CD4-positive, alpha-beta memory T cell (primary cell): ENCODE data around the gene SDF4. TPM values are rescaled to one million over a fixed set of nuclear protein-coding genes. Genes with fewer than 3 reads are reported as not detected.

Source experiments
- CTCF ChIA-PET: fragments of 350-600 bp; sonication (Branson Sonifier 250); formaldehyde crosslinking; loops from one replicate; lab custom pipeline; 2021; ENCODE audit warnings: inconsistent platforms; ENCODE audit not compliant: partially characterized antibody; lab: Charles Lee
- POLR2A ChIA-PET: fragments of 350-600 bp; sonication (Branson Sonifier 250); formaldehyde crosslinking; loops from one replicate; lab custom pipeline; 2021; ENCODE audit not compliant: partially characterized antibody; lab: Charles Lee
- DNase-seq, 5 donors: peaks; one replicate each; pipeline versions ENCODE4 v3.0.0 to v3.0.0-alpha.2; 2020 to 2022; ENCODE audit warnings: mixed read lengths in 1 of 5
- H3K27ac ChIP-seq: one replicate; pipeline ENCODE4 v1.7.0; 2013; ENCODE audit warnings: low read depth, low read length
- H3K27me3 ChIP-seq: 2 replicates; pipeline ENCODE4 v1.7.0; 2013; ENCODE audit warnings: mild to moderate bottlenecking, low read length, moderate library complexity; ENCODE audit not compliant: insufficient read depth
- H3K36me3 ChIP-seq: 2 replicates; pipeline ENCODE4 v1.7.0; 2013; ENCODE audit warnings: mild to moderate bottlenecking, low read length, moderate library complexity; ENCODE audit not compliant: insufficient read depth
- H3K4me1 ChIP-seq: 2 replicates; pipeline ENCODE4 v1.7.0; 2013; ENCODE audit warnings: mild to moderate bottlenecking, low read length, moderate library complexity; ENCODE audit not compliant: insufficient read depth
- H3K4me3 ChIP-seq, 2 donors: one replicate each; pipeline ENCODE4 v1.7.0; 2013; ENCODE audit warnings: low read length in 2 of 2, mild to moderate bottlenecking in 1 of 2
- H3K9me3 ChIP-seq, 2 donors: one replicate each; pipeline ENCODE4 v1.7.0; 2013; ENCODE audit warnings: low read length in 2 of 2, control low read depth in 1 of 2; ENCODE audit not compliant: control insufficient read depth in 1 of 2
- H3K27ac Mint-ChIP-seq, 7 donors: one replicate each; pipeline ENCODE4 v1.8.0; 2020 to 2021; ENCODE audit warnings: mixed read lengths in 7 of 7, mild to moderate bottlenecking in 6 of 7, inconsistent platforms in 3 of 7, moderate library complexity in 3 of 7
- H3K27me3 Mint-ChIP-seq, 2 donors: one replicate each; pipeline ENCODE4 v1.8.0; 2020 to 2021; ENCODE audit warnings: mixed read lengths in 2 of 2
- H3K36me3 Mint-ChIP-seq, 2 donors: one replicate each; pipeline ENCODE4 v1.8.0; 2020 to 2021; ENCODE audit warnings: mixed read lengths in 2 of 2, inconsistent platforms in 1 of 2, mild to moderate bottlenecking in 1 of 2
- H3K4me1 Mint-ChIP-seq, 4 donors: one replicate each; pipeline ENCODE4 v1.8.0; 2020 to 2021; ENCODE audit warnings: mixed read lengths in 4 of 4, mild to moderate bottlenecking in 1 of 4
- H3K4me3 Mint-ChIP-seq, 8 donors: one replicate each; pipeline ENCODE4 v1.8.0; 2020 to 2021; ENCODE audit warnings: mixed read lengths in 8 of 8, mild to moderate bottlenecking in 7 of 8, moderate library complexity in 6 of 8, inconsistent platforms in 3 of 8
- H3K9me3 Mint-ChIP-seq, 8 donors: one replicate each; pipeline ENCODE4 v1.8.0; 2020 to 2021; ENCODE audit warnings: mixed read lengths in 8 of 8, mild to moderate bottlenecking in 5 of 8, inconsistent platforms in 3 of 8, moderate library complexity in 1 of 8
- intact Hi-C: fragments of 100-400 bp; cut with micrococcal nuclease; formaldehyde crosslinking; loops from one replicate; pipeline ENCODE4 v1.15.1; 2023
- polyA plus RNA-seq, 2 donors: library from polyadenylated mRNA; unstranded; fragments of 300-500 nt; fragmentation: Illumina TruSeq; gene quantifications; one replicate each; pipeline ENCODE4 v1.2.3, GENCODE V29; 2021
- total RNA-seq, 2 experiments: library from RNA; stranded (reverse); gene quantifications; one replicate each; pipeline ENCODE4 v1.2.3, GENCODE V29; 2021

Gene SDF4
- total and polyA plus RNA-seq, 4 experiments from 2014 or later = 97.4 to 138 (median 116) TPM

GRCh38 chr1:1233567-1233892, 1.7 kb upstream of the SDF4 start:
- Mint-ChIP-seq H3K36me3 (peaks cover 5 to 27% of the 10 kb centered on the region in 2 donors), H3K9me3 (peaks cover 0 to 4% (median 0%) of the 10 kb centered on the region in 8 donors), H3K4me1 (peaks cover 15 to 48% (median 30%) of the 10 kb centered on the region in 4 donors), H3K4me3 (peak overlapping the region; percentile 65 to 85 (median 78)), H3K27ac (peak overlapping the region in 6 of 7 donors; percentile 47 to 88 (median 74)), H3K27me3 (no peaks in the 10 kb centered on the region)
- CTCF ChIA-PET = interaction anchor here (1.0 kb wide), 1 partner anchor 111 kb away, joined by 3 read pairs; no protein-coding TSS in a partner anchor
- Histone ChIP-seq H3K27me3 (no peaks in the 10 kb centered on the region), H3K36me3 (peaks cover 7% of the 10 kb centered on the region), H3K27ac (no peak overlapping the region), H3K4me3 (no peak overlapping the region), H3K4me1 (peaks cover 39% of the 10 kb centered on the region), H3K9me3 (no peaks in the 10 kb centered on the region)
- DNase-seq = no peak
- intact Hi-C loops = loop anchor here (5.0 kb wide), 1 partner anchor 96 kb away; no protein-coding TSS in a partner anchor
- POLR2A ChIA-PET = interaction anchor here (1.5 kb wide), 1 partner anchor 166 kb away, joined by 3 read pairs; the partner anchor contains the start of gene CCNL2

GRCh38 chr1:1232796-1233566, 1.2 kb upstream of the SDF4 start:
- Histone ChIP-seq H3K27me3 (no peaks in the 10 kb centered on the region), H3K36me3 (peaks cover 12% of the 10 kb centered on the region), H3K4me1 (peaks cover 39% of the 10 kb centered on the region), H3K9me3 (no peaks in the 10 kb centered on the region), H3K27ac (no peak overlapping the region), H3K4me3 (no peak overlapping the region)
- Mint-ChIP-seq H3K27me3 (no peaks in the 10 kb centered on the region), H3K9me3 (peaks cover 0 to 4% (median 0%) of the 10 kb centered on the region in 8 donors), H3K4me3 (peak overlapping the region; percentile 65 to 85 (median 78)), H3K27ac (peak overlapping the region; percentile 47 to 88 (median 71)), H3K36me3 (peaks cover 5 to 27% of the 10 kb centered on the region in 2 donors), H3K4me1 (peaks cover 15 to 49% (median 30%) of the 10 kb centered on the region in 4 donors)
- intact Hi-C loops = loop anchor here (1.0 to 5.0 kb wide), 3 partner anchors 40 to 96 kb away; partner anchors contain the start of genes PUSL1 and UBE2J2
- CTCF ChIA-PET = no interaction called here
- no peak for DNase-seq
- POLR2A ChIA-PET = interaction anchor here (1.1 to 2.4 kb wide), 5 partner anchors 16 to 166 kb away, joined by 3 to 19 read pairs (median 3); partner anchors contain the start of genes CCNL2 and TNFRSF18

GRCh38 chr1:1232208-1232795, 501 bp upstream of the SDF4 start, which contains the start of gene B3GALT6:
Gene B3GALT6, plus strand, starts transcription at chr1:1232237. Its CDS starts 42 bp downstream, at chr1:1232279.
- ChIA-PET CTCF (no interaction called here), POLR2A (interaction anchor here (0.6 to 2.4 kb wide), 11 partner anchors 15 to 167 kb away, joined by 3 to 19 read pairs (median 4); partner anchors contain the start of genes AURKAIP1, CCNL2, TNFRSF18 and UBE2J2)
- peaks cover 39% of the 10 kb centered on the region for H3K4me1 ChIP-seq
- Mint-ChIP-seq H3K36me3 (peaks cover 5 to 27% of the 10 kb centered on the region in 2 donors), H3K4me3 (peak within 1 kb of the TSS; percentile 93 to 96 (median 94)), H3K27ac (peak within 1 kb of the TSS; percentile 92 to 96 (median 95)), H3K27me3 (no peaks in the 10 kb centered on the region), H3K9me3 (peaks cover 0 to 4% (median 0%) of the 10 kb centered on the region in 8 donors), H3K4me1 (peaks cover 15 to 49% (median 30%) of the 10 kb centered on the region in 4 donors)
- DNase-seq = no peak
- H3K27ac ChIP-seq = peak within 1 kb of the TSS; percentile 96
- no peaks in the 10 kb centered on the region for H3K27me3 ChIP-seq
- intact Hi-C loops = loop anchor here (1.0 to 5.0 kb wide), 3 partner anchors 41 to 95 kb away; partner anchors contain the start of genes PUSL1 and UBE2J2
- peaks cover 17% of the 10 kb centered on the region for H3K36me3 ChIP-seq
- H3K4me3 ChIP-seq = peak within 1 kb of the TSS; percentile 67 to 92
- H3K9me3 ChIP-seq = no peaks in the 10 kb centered on the region

GRCh38 chr1:1230656-1231399, 973 bp downstream of the SDF4 start:
- Histone ChIP-seq H3K9me3 (no peaks in the 10 kb centered on the region), H3K27ac (peak overlapping the region; percentile 96), H3K27me3 (no peaks in the 10 kb centered on the region), H3K4me1 (peaks cover 39% of the 10 kb centered on the region), H3K4me3 (peak overlapping the region; percentile 67 to 92), H3K36me3 (peaks cover 23% of the 10 kb centered on the region)
- peaks cover 0 to 4% (median 0%) of the 10 kb centered on the region in 8 donors for H3K9me3 Mint-ChIP-seq
- H3K4me1 Mint-ChIP-seq = peaks cover 15 to 50% (median 32%) of the 10 kb centered on the region in 4 donors
- H3K36me3 Mint-ChIP-seq = peaks cover 10 to 31% of the 10 kb centered on the region in 2 donors
- DNase-seq = peak in 1 of 5 donors; percentile 23
- ChIA-PET CTCF (interaction anchor here (1.0 to 1.7 kb wide), 3 partner anchors 15 to 108 kb away, joined by 3 to 5 read pairs (median 5); no protein-coding TSS in a partner anchor), POLR2A (interaction anchor here (0.6 to 2.4 kb wide), 12 partner anchors 12 to 144 kb away, joined by 3 to 19 read pairs (median 6); partner anchors contain the start of genes AURKAIP1, TNFRSF18, TNFRSF4 and UBE2J2)
- H3K4me3 Mint-ChIP-seq = peak overlapping the region; percentile 93 to 96 (median 94)
- peak overlapping the region; percentile 92 to 96 (median 95) for H3K27ac Mint-ChIP-seq
- H3K27me3 Mint-ChIP-seq = no peaks in the 10 kb centered on the region
- intact Hi-C loops = loop anchor here (2.0 to 5.0 kb wide), 3 partner anchors 16 to 114 kb away; partner anchors contain the start of genes C1orf159 and TNFRSF4

GRCh38 chr1:1229770-1230169, 2.0 kb downstream of the SDF4 start:
- peaks cover 34% of the 10 kb centered on the region for H3K36me3 ChIP-seq
- H3K4me3 ChIP-seq = no peak overlapping the region
- intact Hi-C loops = loop anchor here (2.0 to 5.0 kb wide), 3 partner anchors 15 to 113 kb away; partner anchors contain the start of genes C1orf159 and TNFRSF4
- ChIA-PET CTCF (interaction anchor here (1.5 kb wide), 1 partner anchor 71 kb away, joined by 3 read pairs; no protein-coding TSS in a partner anchor), POLR2A (interaction anchor here (1.7 kb wide), 1 partner anchor 15 kb away, joined by 17 read pairs; the partner anchor contains the start of gene TNFRSF4)
- H3K27ac ChIP-seq = peak overlapping the region; percentile 96
- no peak for DNase-seq
- Mint-ChIP-seq H3K4me3 (peak overlapping the region; percentile 4 to 71 (median 56)), H3K27me3 (no peaks in the 10 kb centered on the region), H3K36me3 (peaks cover 14 to 35% of the 10 kb centered on the region in 2 donors), H3K9me3 (peaks cover 0 to 4% (median 0%) of the 10 kb centered on the region in 8 donors), H3K4me1 (peaks cover 15 to 51% (median 36%) of the 10 kb centered on the region in 4 donors), H3K27ac (peak overlapping the region in 6 of 7 donors; percentile 27 to 84 (median 68))
- no peaks in the 10 kb centered on the region for H3K27me3 ChIP-seq
- H3K4me1 ChIP-seq = peaks cover 39% of the 10 kb centered on the region
- no peaks in the 10 kb centered on the region for H3K9me3 ChIP-seq
